BJ (cell line): ENCODE data around the gene LTA4H. TPM values are rescaled to one million over a fixed set of nuclear protein-coding genes. Genes with fewer than 3 reads are reported as not detected.

Experiments
- CTCF ChIA-PET: fragments of 350-600 bp; formaldehyde crosslinking; extraction: SDS; loops from one replicate; lab custom pipeline; 2021; ENCODE audit warnings: antibody characterized with exemption, inconsistent platforms; lab: Yijun Ruan, JAX
- POLR2A ChIA-PET: fragments of 300-600 bp; sonication (Branson Sonifier 250); formaldehyde crosslinking; extraction: SDS; loops from one replicate; lab custom pipeline; 2021; ENCODE audit warnings: antibody characterized with exemption; lab: Charles Lee
- DNase-seq: peaks from one replicate; pipeline ENCODE4 v3.0.0-alpha.2; 2011; ENCODE audit warnings: low read depth
- H3K27me3 ChIP-seq: 2 replicates; pipeline ENCODE4 v1.6.0; 2011; ENCODE audit warnings: low read length; ENCODE audit not compliant: control insufficient read depth, insufficient read depth
- H3K36me3 ChIP-seq: 2 replicates; pipeline ENCODE4 v1.5.1; 2011; ENCODE audit warnings: low read length; ENCODE audit not compliant: control insufficient read depth, insufficient read depth
- H3K4me3 ChIP-seq: 2 replicates; pipeline ENCODE4 v1.5.1; 2011; ENCODE audit warnings: low read depth, mild to moderate bottlenecking, control low read depth, low read length
- CTCF ChIP-seq: IDR thresholded peaks from 2 replicates; pipeline ENCODE4 v1.5.1; 2011; ENCODE audit warnings: low read depth, mild to moderate bottlenecking, control low read depth, inconsistent platforms, low read length, moderate library complexity; ENCODE audit not compliant: insufficient read depth
- polyA plus RNA-seq: library from polyadenylated mRNA; depleted of rRNA; stranded (reverse); fragments of >200 nt; gene quantifications from 2 replicates; pipeline ENCODE4 v1.2.3, GENCODE V29; 2011

LTA4H gene
- polyA plus RNA-seq, 1 experiment = 35.1 TPM

- H3K27me3 ChIP-seq = no peaks in the 10 kb centered on the region
- no peak for TF ChIP-seq CTCF
- peaks cover 1% of the 10 kb centered on the region for H3K36me3 ChIP-seq
- ChIA-PET CTCF (interaction anchor here (0.7 kb wide), 1 partner anchor 185 kb away, joined by 3 read pairs; no protein-coding TSS in a partner anchor), POLR2A (no interaction called here)
- DNase-seq = no peak
- H3K4me3 ChIP-seq = no peak overlapping the region
These were observed 9.1 kb downstream of the LTA4H start for GRCh38 chr12:96026331-96026730.

DNA sequence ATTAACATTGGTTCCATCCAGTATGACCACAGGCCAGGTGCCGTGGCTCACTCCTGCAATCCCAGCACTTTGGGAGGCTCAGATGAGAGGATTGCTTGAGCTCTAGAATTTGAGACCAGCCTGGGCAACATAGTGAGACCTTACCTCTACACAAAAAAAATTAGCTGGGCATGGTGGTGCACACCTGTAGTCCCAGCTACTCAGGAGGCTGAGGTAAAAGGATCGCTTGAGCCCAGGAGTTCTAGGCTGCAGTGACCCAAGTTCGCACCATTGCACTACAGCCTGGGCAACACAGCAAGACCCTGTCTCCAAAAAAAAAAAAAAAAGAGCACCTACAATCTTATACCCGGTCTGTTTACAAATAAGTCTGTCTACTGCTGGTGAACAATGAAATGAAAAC is 9.9 kb downstream of the LTA4H start:
- no peak for TF ChIP-seq CTCF
- Histone ChIP-seq H3K27me3 (no peaks in the 10 kb centered on the region), H3K4me3 (no peak overlapping the region), H3K36me3 (peaks cover 1% of the 10 kb centered on the region)
- DNase-seq = no peak
- ChIA-PET POLR2A (no interaction called here), CTCF (no interaction called here)

DNA sequence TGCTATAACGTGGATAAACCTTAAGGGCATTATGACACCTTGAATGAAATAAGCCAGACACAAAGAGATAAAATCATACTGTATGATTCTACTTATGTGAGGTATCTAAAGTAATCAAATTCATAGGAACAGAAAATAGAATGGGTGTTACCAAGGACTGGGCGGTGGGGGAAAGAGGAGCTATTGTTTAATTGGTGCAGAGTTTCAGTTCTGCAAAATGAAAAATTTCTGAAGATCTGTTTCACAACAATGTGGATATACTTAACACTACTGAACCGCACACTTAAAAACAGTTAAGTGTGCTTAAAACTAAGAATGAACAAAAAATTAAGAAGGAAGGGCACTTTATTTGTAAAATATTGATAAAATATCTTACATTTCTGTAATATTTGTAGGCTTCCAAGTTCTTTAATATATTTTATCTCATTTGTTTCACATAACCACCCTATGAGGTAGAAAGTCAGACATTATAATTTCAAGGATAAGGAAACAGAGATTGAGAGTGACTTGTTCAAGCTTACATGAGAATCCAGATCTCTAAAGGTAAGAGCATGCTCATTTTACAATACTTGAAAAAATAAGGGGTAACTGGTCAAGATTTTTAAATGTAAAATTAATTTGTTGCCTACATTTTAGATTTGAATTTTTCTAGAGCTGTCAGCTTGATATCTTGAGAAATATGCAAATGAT is 14.9 kb downstream of the LTA4H start:
- CTCF ChIA-PET = interaction anchor here (0.6 to 1.4 kb wide), 5 partner anchors 8 to 1034 kb away, joined by 3 read pairs; no protein-coding TSS in a partner anchor
- POLR2A ChIA-PET = interaction anchor here (0.6 kb wide), 1 partner anchor 155 kb away, joined by 3 read pairs; no protein-coding TSS in a partner anchor
- H3K36me3 ChIP-seq = peaks cover 3% of the 10 kb centered on the region

GRCh38 chr12:96015672-96016071 is 19.7 kb downstream of the LTA4H start:
- POLR2A ChIA-PET = no interaction called here
- TF ChIP-seq CTCF = peak; percentile 49
- no peak for DNase-seq
- peaks cover 2% of the 10 kb centered on the region for H3K36me3 ChIP-seq
- H3K4me3 ChIP-seq = no peak overlapping the region
- H3K27me3 ChIP-seq = no peaks in the 10 kb centered on the region
- CTCF ChIA-PET = interaction anchor here (1.1 kb wide), 1 partner anchor 13 kb away, joined by 4 read pairs; no protein-coding TSS in a partner anchor

More for the DNA sequence above, 14.9 kb downstream of the LTA4H start:
- TF ChIP-seq CTCF = no peak
- no peaks in the 10 kb centered on the region for H3K27me3 ChIP-seq
- no peak overlapping the region for H3K4me3 ChIP-seq
- no peak for DNase-seq

DNA sequence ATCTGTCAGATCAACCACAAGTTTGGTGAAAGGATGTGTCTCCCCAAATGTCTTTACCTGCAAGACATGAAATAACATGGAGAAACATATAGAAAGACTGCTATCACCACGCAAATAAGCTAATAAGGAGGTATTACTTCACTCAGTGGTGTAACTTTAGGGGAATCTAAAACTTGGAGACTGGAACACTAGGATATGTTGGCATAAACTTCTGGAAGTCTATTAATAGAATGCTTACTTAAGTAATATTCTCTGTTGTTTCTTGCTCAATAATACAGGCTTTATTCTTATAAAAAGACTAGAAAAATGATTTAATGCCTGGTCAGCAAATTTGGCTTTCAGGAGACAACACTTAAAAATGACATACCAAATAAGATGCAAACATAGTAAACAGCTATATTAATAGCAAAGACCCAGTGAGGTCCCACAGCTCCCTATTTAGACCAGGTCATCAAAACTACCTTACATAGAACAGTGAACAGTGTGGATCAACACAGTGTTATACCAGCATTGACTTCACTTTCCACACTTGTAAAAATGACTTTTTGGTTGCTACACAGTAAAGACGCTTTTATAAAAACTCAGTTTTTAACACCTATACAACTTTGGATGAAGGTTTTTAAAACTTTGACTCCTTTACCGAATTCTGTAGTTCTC is 20.3 kb downstream of the LTA4H start:
- Histone ChIP-seq H3K27me3 (no peaks in the 10 kb centered on the region), H3K36me3 (peaks cover 4% of the 10 kb centered on the region), H3K4me3 (no peak overlapping the region)
- TF ChIP-seq CTCF = no peak
- ChIA-PET CTCF (no interaction called here), POLR2A (no interaction called here)
- DNase-seq = no peak
